H1 (cell line): ENCODE results near the gene CCNK. TPM values are rescaled to one million over a fixed set of nuclear protein-coding genes. Genes with fewer than 3 reads are reported as not detected.

Experiments used
- CREB1 ChIP-seq: IDR thresholded peaks from 2 replicates; pipeline ENCODE4 v1.6.1; 2012; ENCODE audit warnings: inconsistent platforms
- FOSL1 ChIP-seq: IDR thresholded peaks from 2 replicates; pipeline ENCODE4 v1.6.1; 2011; ENCODE audit warnings: mild to moderate bottlenecking, low read depth, low read length, moderate library complexity; ENCODE audit not compliant: insufficient read depth
- HDAC6 ChIP-seq: IDR thresholded peaks from one replicate; pipeline ENCODE4 v1.7.1; 2012; ENCODE audit warnings: low read depth, mild to moderate bottlenecking, inconsistent platforms, low read length, moderate library complexity
- POLR2A ChIP-seq, 2 experiments: IDR thresholded peaks; 1 replicate in 1 of 2; 2 replicates in 1 of 2; pipeline ENCODE4 v1.6.1; 2011; ENCODE audit warnings: low read depth in 2 of 2, low read length in 2 of 2, mild to moderate bottlenecking in 2 of 2; ENCODE audit errors: control extremely low read depth in 1 of 2
- RBBP5 ChIP-seq: IDR thresholded peaks from 2 replicates; pipeline ENCODE4 v1.7.1; 2012; ENCODE audit warnings: low read depth, mild to moderate bottlenecking, inconsistent platforms, low read length, moderate library complexity, borderline replicate concordance
- SP4 ChIP-seq: IDR thresholded peaks from 2 replicates; pipeline ENCODE4 v1.6.1; 2012; ENCODE audit warnings: low read length, inconsistent platforms
- TBP ChIP-seq: IDR thresholded peaks from 2 replicates; pipeline ENCODE4 v1.6.1; 2011; ENCODE audit warnings: low read depth, low read length, improper control_type of control experiment
- polyA plus RNA-seq, 7 experiments: library from polyadenylated mRNA; depleted of rRNA in 3 of 7; stranded (reverse) in 5 of 7; unstranded in 2 of 7; fragments of >200 nt in 5 of 7; fragments of 200-250 nt in 2 of 7; gene quantifications; 1 replicate in 5 of 7; 2 replicates in 1 of 7; 4 replicates in 1 of 7; pipeline versions ENCODE4 v1.2.1 to v1.2.3, GENCODE V29; 2011 to 2013; ENCODE audit warnings: missing spikeins in 2 of 7, mixed read lengths in 2 of 7
- total RNA-seq: library from RNA; stranded (reverse); fragmentation: NEBNext Ultra II Directional; extraction: Animal tissue kit (Norgen Biotek cat#: 25700); gene quantifications from 2 replicates; pipeline ENCODE4 v1.2.1, GENCODE V29; 2021
- TF ChIP-seq, protein P1 (sequence below): IDR thresholded peaks from 2 replicates; pipeline ENCODE4 v1.6.1; 2012; ENCODE audit warnings: low read length, inconsistent platforms
- TF ChIP-seq, protein P2 (sequence below): IDR thresholded peaks from 2 replicates; pipeline ENCODE4 v1.6.1; 2011; ENCODE audit warnings: low read depth, mild to moderate bottlenecking, low read length; ENCODE audit not compliant: insufficient read depth
- TF ChIP-seq, protein P3 (sequence below): IDR thresholded peaks from 2 replicates; pipeline ENCODE4 v1.6.1; 2011; ENCODE audit warnings: low read length, improper control_type of control experiment

The CCNK gene
- total and polyA plus RNA-seq, 2 of the 8 experiments (the other 6 are each of a cell fraction or from before 2014, with no cell fraction given) = 10.7 to 82.7 TPM

- TF ChIP-seq, protein P1, sequence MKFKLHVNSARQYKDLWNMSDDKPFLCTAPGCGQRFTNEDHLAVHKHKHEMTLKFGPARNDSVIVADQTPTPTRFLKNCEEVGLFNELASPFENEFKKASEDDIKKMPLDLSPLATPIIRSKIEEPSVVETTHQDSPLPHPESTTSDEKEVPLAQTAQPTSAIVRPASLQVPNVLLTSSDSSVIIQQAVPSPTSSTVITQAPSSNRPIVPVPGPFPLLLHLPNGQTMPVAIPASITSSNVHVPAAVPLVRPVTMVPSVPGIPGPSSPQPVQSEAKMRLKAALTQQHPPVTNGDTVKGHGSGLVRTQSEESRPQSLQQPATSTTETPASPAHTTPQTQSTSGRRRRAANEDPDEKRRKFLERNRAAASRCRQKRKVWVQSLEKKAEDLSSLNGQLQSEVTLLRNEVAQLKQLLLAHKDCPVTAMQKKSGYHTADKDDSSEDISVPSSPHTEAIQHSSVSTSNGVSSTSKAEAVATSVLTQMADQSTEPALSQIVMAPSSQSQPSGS = no peak
- TF ChIP-seq TBP (no peak), HDAC6 (no peak), RBBP5 (no peak), POLR2A (IDR thresholded peaks at IDR 0.05; ENCODE audit: control extremely low read depth in 1 of 2, low read depth in 2 of 2, low read length in 2 of 2) (no peak), SP4 (no peak), FOSL1 (no peak), CREB1 (no peak)
- TF ChIP-seq, protein P2, sequence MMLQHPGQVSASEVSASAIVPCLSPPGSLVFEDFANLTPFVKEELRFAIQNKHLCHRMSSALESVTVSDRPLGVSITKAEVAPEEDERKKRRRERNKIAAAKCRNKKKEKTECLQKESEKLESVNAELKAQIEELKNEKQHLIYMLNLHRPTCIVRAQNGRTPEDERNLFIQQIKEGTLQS = no peak
- TF ChIP-seq, protein P3, sequence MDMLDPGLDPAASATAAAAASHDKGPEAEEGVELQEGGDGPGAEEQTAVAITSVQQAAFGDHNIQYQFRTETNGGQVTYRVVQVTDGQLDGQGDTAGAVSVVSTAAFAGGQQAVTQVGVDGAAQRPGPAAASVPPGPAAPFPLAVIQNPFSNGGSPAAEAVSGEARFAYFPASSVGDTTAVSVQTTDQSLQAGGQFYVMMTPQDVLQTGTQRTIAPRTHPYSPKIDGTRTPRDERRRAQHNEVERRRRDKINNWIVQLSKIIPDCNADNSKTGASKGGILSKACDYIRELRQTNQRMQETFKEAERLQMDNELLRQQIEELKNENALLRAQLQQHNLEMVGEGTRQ = no peak
Observed at GRCh38 chr14:99542566-99542965, 61.4 kb downstream of the CCNK start (continued).
